Non-pigmented ciliary epithelial cell (primary cell): ENCODE data around the gene CDX1.

ENCODE experiments used
- DNase-seq: peaks from one replicate; pipeline ENCODE4 v3.0.0-alpha.2; 2010; ENCODE audit warnings: low read depth

The CDX1 gene

DNA sequence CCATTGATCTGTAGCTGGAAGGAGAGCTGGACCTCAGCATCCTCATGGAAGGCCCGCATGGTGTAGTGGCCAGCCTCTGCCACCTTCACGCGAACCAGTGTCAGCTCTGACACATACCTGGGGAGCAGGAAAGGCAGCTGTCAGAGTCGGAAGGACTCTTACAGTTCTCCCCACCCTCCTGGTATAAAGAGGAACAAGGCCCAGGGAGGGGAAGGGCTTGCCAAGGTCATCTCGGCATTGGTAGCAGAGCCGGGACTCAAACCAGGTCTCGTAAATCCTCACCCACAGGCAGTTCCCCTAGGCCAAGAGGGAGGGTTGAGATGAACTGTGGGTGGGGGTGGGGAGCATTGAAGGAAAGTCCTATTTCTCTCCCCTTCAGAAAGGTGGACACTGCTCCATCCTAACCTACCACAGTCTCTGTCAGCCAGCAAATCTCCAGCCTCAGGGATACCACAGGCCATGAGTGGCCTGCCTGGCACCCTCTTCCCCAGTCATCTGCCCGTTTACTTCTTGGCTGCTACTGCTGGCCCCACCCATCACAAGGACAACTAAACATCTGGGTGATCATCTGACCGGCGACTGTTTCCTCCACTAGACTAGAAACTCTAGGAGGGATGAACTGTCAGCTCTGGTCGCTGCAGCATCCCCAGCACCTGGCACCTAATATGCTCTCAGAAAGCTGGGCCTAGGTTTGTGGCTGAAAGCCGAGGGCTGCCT, 34.4 kb upstream of the CDX1 start:
- DNase-seq, result no peak

DNA sequence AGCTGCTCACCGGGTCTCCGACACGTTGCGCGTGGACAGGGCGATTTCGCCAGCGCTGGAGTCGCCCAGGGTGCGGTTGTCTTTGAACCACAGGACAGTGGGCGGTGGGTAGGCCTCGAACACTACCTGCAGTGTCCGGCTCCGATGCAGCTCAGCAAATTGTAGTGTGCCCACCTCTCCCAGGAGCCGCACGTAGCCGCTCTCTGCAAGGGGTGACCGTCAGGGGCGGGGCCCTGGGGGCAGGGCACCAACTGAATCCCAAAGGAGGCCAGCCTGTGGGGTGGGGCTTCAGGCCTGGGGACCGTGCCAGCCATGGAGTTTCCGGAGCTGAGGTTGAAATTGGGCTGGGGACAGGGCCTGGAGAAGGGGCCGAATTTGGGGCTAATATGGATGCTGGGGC, 33.8 kb upstream of the CDX1 start:
- DNase-seq, result no peak

DNA sequence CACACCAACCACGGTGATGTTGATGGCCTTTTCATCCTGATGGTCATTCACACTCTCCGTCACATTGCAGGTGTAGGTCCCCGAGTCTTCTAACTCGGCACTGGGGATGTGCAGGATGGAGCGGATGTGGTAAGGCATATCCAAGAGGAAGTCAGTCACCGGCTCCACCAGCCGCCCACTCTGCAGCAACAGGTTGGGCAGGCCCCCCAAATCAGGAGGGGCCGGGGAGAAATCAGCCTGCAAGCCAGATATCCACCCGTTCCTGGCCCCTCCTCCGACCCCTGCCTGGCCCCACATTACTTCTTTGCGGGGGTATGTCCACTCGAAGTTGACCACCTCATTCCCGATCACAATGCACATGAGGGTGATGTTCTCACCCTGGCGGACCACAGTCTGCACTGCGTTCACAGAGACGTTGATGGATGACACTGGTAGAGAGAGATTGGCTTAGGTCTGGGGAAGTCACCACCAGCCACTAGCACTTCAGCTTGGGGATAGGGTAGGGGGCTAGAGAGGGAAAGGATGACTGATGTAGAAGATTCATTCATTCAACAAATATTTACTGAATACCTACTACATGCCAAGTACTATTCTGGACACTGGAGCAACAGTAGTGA, 32.9 kb upstream of the CDX1 start:
- DNase-seq, result no peak

DNA sequence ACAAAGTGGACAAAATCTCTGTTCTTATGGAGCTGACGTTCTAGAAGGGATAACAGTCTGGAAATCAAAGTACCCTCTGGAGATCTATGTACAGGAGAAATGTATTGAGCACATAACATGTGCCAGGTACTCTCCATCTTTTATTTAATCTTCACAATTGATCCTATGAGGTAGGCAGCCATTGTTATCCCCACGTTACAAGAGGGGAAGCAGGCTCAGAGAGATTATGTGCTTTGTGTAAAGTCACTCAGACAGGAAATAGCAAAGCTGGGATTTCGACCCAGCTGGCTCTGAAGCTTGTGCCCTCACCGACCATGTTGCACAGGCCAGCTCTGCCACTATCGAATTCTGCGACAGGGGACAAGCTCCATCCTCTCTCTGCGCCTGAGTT, 32.4 kb upstream of the CDX1 start:
- DNase-seq, result no peak

DNA sequence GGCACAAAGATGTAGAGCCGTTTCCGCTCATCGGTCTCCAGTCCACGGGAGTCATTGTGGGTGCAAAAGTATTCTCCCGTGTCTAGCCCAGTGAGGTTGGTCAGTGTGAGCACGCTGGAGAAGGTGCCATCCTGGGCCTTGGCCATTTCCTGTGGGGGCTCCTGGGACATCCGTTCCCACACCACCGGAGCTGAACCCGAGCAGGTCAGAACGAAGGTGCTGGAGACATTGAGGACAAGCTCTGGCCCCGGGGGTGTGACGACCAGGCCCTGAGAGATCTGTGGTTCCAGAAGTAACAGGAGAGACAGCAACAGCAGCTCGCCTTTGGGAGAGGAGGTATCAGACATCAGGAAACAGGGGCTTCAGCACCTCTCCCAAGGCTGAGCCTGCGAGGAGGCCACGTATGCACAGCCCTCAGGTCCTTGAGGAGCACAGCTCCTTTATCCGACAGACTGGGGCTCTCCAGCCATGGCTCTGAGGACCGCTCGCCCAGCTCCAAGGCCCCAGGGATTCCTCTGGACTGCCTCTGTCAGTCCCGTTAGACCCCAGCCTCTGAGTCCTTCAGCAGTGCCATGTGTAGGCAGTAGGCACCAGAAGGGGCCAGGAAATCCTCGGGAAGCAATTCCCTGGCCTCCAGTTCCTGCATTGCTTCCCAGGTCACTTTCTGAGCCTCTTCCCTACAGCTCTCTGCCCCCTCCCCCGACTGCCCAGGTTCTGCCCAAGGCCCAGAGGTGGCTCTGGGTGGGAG, 30.8 kb upstream of the CDX1 start:
- no peak for DNase-seq

DNA sequence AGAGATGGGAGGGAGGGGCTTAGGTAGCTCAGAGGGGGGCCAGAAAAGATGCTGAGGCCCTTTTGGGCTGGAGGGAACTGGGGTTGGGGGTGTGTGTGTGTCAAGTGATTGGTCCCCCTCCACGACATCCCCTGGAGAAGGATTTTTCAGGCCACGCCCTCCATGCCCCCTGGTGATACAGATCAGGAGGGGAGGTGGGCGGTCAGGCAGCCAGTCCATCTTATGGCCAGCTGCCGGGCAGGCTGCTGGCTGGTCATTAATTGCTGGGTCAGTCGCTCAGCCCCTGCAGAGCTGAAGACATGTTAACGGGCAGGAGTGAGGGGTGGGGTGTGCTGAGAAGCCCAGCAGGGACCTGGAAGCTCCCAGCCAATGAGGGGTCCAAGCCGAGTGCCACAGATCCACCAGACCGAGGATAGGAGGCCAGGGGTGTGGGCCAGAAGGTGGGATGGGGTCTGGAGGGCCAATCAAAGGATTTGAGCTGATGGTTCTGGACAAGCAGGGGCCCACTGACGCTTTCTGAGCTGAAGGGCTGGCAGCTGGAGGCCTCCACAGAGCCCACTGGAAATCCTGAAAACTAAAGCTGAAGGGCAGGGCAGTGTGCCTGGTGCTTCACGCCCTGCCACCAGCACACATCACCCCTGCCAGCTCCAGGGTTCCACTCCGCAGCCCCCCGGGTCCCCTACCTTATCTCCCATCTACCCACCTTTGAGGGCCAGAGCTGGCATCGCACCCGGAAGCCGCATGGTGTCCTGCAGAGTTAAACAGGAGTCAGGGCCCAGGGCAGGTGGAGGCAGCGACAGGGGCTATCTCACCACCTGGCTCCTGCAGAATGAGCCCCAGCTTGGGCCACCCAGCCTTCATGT, 30.0 kb upstream of the CDX1 start:
- no peak for DNase-seq

DNA sequence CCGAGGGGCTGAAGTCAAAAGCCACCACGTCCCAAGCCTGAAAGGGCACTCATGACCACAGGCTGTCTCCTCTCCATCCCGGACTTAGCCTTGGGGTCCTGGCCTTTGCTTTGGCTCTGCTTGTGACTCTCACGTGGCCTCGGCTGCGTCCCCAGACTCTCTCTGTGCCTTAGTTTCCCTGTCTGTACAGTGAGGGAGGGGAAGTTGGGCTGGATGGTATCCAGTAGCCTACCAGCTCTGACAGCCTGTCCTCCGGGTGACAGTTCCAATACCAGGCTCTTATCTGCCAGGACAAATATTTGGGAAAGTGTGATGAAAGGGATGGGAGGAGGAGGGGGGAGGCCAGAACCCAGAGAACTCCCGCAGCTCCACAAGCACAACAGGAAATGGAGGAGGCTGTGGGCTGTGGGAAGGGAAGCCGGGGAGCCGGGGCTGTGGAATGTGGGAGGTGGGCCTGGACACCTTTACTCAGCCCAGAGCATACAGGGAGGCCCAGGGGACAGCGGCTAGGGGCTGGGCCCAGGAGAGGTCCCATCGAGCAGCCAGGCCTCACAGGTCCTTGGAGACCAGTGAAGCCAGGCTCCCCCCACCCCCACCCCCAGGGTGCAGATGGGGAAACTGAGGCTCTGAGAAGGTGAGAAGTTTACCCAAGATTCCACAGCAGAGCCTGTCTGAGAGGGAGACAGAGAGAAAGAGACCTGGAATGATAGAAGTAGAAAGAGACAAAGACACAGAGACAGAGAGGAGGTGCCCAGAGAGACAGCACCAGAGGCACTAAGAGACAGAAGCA, 29.2 kb upstream of the CDX1 start:
- no peak for DNase-seq

DNA sequence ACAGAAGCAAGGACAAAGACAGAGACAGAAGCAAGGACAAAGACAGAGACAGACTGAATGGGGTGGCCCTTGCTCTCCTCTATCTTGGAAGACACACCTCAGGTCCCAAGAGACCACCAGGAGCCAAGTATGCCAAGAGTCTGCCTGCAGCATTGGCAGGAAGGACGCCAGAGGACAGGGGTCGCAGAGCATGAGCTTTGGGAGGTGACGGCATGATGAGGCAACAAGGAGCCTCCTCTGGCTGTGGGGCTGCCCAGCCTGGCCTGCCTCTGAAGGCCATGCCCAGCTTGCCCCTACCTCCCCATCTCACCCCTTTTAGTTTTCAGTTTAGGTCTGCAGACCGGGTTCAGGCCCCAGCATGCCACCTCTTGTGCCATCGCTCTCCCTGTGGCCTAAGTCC, 28.6 kb upstream of the CDX1 start:
- DNase-seq, result no peak

DNA sequence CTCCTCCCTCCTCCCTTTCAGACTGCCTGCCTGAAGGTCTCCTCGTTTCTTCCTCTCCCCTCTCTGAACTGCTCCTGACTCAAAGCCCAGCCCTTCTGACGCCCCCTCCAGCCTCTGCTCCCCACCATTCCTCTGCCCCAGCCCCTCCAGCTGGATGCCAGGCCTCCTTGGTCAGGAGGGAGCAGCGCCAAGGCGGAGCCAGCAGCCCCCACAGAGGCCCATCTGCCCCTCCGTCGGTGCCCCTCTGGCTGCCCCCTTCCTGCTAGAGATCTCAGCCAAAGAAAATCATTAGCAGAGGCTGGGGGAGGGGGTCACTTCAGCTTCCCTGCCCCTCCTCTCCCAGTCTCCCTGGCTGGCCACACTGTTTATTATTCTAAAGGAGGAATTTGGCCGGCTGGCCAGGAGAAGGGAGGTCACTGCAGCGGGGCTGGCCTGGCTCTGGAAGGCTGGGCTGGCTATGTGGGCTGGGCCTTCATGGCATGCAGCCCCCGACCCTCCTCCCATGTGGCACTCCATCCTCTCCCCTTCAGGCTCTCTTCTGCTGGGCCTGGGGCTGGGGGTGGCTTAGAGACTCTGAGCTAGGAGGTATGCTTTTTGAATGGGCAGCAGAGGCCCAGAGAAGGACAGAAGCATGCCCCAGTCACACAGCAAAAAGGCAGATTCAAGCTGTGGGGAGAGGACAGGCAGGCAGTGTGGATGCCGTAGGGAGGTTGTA, 27.9 kb upstream of the CDX1 start:
- no peak for DNase-seq

DNA sequence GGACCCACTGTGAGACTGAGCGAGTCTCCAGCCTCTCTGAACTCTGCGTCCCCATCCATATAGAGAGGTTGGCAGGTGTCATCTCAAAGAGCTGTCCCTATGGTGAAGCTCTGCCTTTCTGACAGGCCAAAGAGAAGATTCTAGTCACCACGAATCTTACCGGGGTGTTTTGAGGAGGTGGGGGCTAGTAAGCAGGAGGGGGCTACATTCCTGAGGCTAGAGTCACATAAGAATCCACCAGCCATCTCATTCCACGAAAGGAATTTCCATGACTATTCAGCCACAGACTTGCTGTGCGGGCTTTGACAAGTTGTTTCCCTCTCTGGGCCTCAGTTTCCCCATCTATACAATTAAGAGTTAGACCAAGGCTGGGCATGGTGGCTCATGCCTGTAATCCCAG, 27.2 kb upstream of the CDX1 start:
- DNase-seq, result peak; percentile 81

DNA sequence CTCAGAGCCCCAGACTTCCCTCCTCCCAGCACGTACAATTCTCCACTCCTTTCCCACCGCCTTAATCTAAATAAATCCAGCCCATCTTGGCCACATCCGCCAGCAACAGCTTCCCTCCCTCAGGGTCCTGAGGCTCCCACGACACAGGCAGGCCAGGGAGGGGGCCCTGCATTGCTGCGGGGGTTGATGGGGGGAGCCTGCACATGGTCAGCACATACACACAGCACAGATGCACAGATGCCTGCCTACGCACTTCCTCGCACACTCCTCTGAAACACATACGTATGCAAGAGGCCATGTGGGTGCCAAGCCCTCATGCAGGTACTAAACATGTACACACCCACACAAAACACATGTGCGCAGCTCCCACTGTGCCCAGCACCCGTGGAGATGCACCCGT, 25.7 kb upstream of the CDX1 start:
- DNase-seq, result peak; percentile 88

DNA sequence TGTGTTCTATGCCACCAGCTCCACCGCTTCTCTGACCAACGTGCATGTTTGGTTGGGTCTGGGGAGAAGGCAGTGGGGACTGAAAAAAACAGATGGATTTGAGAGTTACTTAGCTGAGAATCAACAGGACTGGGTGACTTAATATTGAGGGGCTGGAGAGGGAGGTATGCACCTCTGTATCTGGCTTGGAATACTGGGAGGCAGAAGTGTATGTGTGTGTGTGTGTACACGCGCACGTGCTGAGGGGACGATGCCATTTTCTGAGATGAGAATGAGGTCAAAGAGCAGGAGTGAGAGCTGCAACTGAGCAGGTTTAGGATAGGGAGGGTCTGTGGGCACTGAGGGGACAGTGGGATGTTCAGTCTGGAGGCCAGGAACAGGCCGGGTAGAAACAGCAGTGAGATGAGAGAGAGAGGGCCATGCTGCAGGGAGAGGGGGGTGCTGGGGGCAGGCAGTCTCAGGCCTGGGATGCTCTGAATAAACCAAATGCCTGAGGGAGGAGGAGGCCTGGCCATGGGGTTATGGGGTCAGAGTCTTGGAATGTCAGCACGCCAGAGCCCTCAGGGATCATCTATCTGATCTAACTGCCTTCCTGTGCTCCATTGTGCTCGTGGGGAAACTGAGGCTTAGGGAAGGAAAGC, 24.9 kb upstream of the CDX1 start:
- DNase-seq, result no peak

DNA sequence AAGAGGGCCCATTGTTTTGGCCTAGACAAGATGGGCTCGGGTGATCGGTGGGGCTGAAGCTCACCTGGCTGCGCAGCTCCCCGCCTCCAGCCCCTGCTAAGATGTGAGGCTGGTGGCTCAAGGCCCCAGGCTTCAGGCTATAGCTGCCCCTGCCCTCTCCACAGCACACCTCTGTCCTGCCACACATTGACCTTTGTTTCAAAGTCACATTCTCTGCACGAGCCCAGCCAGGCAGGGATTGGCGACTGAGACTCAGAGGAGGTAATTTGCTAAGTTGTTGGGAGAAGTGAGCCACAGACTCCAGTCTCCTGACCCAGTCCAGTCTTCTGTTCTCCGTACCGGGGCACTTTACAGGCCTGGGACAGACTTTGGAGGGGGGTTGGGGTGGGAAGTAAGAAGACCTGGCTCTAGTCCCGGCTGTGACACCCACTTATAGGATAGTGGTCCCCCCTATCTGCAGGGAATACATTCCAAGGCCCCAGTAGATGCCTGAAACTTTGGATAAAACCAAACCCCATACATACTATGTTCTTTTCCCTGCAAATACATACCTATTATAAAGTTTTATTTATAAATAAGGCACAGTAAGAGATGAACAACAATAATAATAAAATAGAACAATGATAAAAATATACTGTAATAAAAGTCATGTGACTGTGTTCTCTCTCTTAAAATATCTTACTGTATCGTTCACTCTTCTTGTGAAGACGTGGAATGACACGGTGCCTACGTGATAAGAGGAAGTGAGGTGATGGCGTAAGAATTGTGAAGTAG, 24.2 kb upstream of the CDX1 start:
- no peak for DNase-seq

DNA sequence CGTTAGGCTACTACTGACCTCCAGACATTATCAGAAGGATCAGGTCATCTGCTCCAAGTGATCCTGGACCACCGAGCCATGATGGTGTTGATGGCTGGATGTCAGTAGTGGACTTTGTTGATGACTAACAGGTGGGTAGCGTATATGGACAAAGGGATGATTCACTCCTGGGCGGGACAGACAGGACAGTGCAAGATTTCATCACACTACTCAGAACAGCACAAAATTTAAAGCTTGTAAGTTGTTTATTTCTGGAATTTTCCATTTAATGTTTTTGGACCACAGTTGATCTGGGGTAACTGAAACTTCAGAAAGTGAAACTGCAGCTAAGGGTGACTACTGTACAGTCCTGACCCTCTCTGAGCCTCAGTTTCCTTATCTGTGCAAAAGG, 23.6 kb upstream of the CDX1 start:
- DNase-seq, result peak; percentile 86

DNA sequence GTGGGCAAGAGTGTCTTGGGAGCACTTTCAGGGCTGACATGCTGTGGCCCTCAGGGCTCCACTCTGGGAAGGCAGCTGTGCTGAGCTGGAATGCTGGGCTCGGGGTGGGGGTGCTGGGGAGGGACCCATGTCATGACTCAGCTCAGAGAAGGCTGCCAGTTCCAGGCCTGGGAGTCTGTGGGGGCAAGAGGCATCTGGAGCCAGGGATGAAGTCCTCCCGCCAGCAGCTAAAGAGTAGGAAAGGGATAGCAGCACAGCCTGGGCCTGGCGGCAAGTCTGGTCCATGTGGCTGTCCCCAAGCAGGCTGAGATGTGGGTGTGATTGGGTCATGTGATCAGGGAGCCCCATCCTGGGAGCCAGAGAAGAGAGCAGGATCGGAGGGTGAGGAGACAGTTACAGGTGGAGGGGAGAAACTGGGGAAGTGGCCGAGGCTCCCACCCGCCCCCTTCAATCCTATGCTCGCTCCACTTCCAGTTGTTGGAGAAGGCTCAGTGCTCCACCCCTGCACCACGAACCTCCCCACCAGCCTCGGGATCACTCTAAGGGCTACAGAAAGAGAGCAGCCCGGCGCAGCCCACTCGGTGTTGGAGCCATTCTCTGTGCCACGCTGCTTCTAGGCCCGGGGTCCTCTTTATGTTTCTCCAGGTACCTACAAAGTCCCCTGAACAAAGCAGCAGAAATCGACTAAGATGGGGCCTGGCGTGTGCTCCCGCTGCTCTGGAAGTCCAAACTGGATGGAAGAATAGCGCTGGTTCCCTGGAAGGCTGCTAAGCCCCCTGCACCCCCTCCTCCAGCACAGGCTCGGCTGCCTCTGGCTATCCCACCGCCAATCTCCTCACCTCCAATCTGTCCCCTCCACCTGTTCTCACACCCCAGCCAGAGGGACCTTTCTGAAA, 23.0 kb upstream of the CDX1 start:
- no peak for DNase-seq

DNA sequence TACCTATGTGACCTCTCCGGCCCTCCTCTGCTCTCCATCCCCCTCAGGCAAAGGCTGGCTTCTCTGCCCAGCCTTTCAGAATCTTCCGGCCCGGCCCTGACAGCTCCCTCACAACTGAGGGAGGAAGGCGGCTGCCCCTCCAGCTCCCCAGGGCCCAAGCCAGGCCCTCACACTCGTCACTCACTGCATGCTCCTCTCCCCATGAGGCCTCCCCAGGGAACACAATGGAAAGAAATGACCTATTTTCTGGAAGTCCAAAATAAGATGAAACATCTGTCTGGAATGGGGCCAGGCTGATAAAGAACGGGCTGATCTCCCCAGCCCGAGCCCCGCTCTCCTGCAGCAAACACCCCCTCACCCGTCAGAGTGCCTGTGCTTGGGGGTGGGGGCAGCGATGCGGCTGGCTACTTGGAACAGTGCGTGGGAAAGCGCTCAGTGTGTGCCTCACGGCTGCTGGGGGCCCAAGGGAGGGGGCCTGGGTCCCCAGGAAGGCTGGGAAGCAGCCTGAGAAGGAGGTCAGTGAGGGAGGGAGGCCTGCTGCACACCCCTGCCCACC, 22.3 kb upstream of the CDX1 start:
- DNase-seq, result no peak

DNA sequence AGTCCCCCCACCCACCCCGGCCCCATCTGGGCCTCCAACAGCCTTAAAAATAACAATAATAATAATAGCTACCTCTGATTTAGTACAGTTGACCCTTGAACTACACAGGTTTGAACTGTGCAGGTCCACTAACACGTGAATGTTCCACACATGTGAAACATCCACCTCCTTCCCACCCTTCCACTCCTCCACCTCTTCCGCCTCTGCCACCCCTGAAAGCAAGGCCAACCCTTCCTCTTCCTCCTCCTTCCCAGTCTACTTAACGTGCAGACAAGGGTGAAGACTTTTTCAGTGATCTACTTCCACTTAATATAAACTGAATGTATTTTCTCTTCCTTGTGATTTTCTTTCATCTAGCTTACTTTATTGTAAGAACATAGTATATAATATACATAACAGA, 21.7 kb upstream of the CDX1 start:
- no peak for DNase-seq

DNA sequence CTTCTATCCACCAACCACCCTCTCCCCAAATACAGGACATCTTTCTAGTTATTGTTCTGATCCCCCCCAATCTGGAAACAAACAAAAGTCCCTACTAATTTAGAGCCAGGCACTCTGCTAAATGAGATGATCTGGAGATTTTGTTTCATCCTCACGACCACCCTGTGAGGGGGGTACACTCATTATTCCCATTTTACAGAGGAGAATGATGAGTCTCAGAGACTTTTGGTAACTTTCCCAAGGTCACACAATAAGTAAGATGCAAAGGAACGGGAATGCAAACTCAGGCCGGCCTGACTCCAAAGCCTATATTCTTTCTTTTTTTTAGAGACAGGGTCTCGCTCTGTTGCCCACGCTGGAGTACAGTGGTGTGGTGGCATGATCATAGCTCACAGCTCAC, 20.3 kb upstream of the CDX1 start:
- DNase-seq, result no peak
